T-helper 1 cell treated with Interleukin-12 subunit alpha and Interleukin-12 subunit beta and Interleukin-4 antibody, amounts not matched to agents 30 ng/mL and 1 ng/mL, for 36 hours (primary cell): ENCODE measurements around the gene GPR132. TPM values are rescaled to one million over a fixed set of nuclear protein-coding genes. Genes with fewer than 3 reads are reported as not detected.
"Not testable (repeated sequence)": the region's sequence is repeated elsewhere in the genome, so short reads cannot be mapped to it uniquely, and the experiment has no call there.

Experiments
- intact Hi-C: fragments of 100-400 bp; cut with micrococcal nuclease; formaldehyde crosslinking; loops from one replicate; pipeline ENCODE4 v1.15.1; 2024
- total RNA-seq: library from RNA; stranded (reverse); gene quantifications from 2 replicates; pipeline ENCODE4 v1.2.3, GENCODE V29; 2022

GPR132 gene
- total RNA-seq: 48.6 and 48.8 TPM in 2 replicates

- intact Hi-C loops: loop anchor here (1.0 to 5.0 kb wide), 8 partner anchors 20 to 426 kb away; partner anchors contain the start of genes BRF1, CDCA4 and TEDC1
Measured at GRCh38 chr14:105065280-105066228, at the start of gene GPR132. TSS of gene GPR132 (minus strand) at chr14:105065430. CDS start at chr14:105055420, 10,010 bp downstream.

GRCh38 chr14:105109243-105109642 is 44.0 kb upstream of the GPR132 start:
- intact Hi-C loops: not testable (repeated sequence)

- intact Hi-C loops: no loop called here
Measured at GRCh38 chr14:105108516-105108864, 43.3 kb upstream of the GPR132 start.

- intact Hi-C loops: no loop called here
Measured at GRCh38 chr14:105107781-105108515, 42.7 kb upstream of the GPR132 start.

- intact Hi-C loops: no loop called here
Measured at GRCh38 chr14:105107351-105107750, 42.1 kb upstream of the GPR132 start.

- intact Hi-C loops: no loop called here
Measured at GRCh38 chr14:105105158-105105557, 39.9 kb upstream of the GPR132 start.

GRCh38 chr14:105102893-105103292 is 37.7 kb upstream of the GPR132 start:
- intact Hi-C loops: no loop called here

GRCh38 chr14:105102361-105102870 is 37.2 kb upstream of the GPR132 start:
- intact Hi-C loops: no loop called here

- intact Hi-C loops: no loop called here
Measured at GRCh38 chr14:105100910-105101309, 35.7 kb upstream of the GPR132 start.

GRCh38 chr14:105099778-105100177 is 34.5 kb upstream of the GPR132 start:
- intact Hi-C loops: no loop called here

- intact Hi-C loops: no loop called here
Measured at GRCh38 chr14:105098316-105098715, 33.1 kb upstream of the GPR132 start.

GRCh38 chr14:105097794-105098127 is 32.5 kb upstream of the GPR132 start:
- intact Hi-C loops: no loop called here

- intact Hi-C loops: no loop called here
Measured at GRCh38 chr14:105096206-105096875, 31.1 kb upstream of the GPR132 start.

GRCh38 chr14:105095236-105095805 is 30.1 kb upstream of the GPR132 start:
- intact Hi-C loops: no loop called here

- intact Hi-C loops: loop anchor here (5.0 kb wide), 2 partner anchors 103 to 433 kb away; partner anchors contain the start of gene TMEM121
Measured at GRCh38 chr14:105094193-105094907, 29.1 kb upstream of the GPR132 start.

GRCh38 chr14:105093431-105094192 is 28.4 kb upstream of the GPR132 start:
- intact Hi-C loops: loop anchor here (5.0 kb wide), 2 partner anchors 104 to 434 kb away; partner anchors contain the start of gene TMEM121

GRCh38 chr14:105093038-105093430 is 27.8 kb upstream of the GPR132 start:
- intact Hi-C loops: loop anchor here (5.0 kb wide), 2 partner anchors 104 to 434 kb away; partner anchors contain the start of gene TMEM121

GRCh38 chr14:105092171-105093037 is 27.2 kb upstream of the GPR132 start:
- intact Hi-C loops: loop anchor here (5.0 kb wide), 2 partner anchors 105 to 435 kb away; partner anchors contain the start of gene TMEM121
